Measurements from ENCODE around the gene EDN3.
"Not testable (repeated sequence)": the region's sequence is repeated elsewhere in the genome, so short reads cannot be mapped to it uniquely, and the experiment has no call there.

DNA sequence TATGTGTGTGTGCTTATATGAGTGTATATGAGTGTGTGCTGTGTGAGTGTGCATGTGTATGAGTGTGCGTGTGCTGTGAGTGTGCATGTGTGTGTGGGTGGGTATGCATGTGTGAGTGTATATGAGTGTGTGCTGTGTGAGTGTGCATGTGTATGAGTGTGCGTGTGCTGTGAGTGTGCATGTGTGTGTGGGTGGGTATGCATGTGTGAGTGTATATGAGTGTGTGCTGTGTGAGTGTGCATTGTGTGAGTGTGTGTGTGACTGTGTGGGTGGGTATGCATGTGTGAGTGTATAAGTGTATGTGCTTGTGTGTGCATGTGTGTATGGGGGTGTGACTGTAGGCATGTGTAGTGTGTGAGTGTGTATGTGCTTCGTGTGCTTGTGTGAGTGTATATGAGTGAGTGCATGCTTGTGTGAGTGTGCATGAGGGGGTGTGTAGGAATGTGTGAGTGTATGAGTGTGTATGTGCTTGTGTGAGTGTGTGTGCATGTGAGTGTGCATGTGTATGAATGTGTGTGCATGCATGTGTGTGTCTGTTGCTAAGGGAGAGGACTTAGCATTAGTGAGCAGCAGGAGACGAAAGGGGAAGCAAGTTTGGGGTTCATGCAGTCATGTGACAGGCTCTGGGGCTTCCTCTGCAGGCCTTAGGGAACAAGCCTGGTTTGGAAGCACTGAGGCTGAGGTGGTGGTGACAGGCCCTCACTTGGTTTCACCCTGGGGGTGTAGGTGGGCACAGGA lies 41.0 kb downstream of the EDN3 start:
- TF ChIP-seq, protein P1, sequence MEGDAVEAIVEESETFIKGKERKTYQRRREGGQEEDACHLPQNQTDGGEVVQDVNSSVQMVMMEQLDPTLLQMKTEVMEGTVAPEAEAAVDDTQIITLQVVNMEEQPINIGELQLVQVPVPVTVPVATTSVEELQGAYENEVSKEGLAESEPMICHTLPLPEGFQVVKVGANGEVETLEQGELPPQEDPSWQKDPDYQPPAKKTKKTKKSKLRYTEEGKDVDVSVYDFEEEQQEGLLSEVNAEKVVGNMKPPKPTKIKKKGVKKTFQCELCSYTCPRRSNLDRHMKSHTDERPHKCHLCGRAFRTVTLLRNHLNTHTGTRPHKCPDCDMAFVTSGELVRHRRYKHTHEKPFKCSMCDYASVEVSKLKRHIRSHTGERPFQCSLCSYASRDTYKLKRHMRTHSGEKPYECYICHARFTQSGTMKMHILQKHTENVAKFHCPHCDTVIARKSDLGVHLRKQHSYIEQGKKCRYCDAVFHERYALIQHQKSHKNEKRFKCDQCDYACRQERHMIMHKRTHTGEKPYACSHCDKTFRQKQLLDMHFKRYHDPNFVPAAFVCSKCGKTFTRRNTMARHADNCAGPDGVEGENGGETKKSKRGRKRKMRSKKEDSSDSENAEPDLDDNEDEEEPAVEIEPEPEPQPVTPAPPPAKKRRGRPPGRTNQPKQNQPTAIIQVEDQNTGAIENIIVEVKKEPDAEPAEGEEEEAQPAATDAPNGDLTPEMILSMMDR (IDR thresholded peaks at IDR 0.05), result not testable (repeated sequence)
- not testable (repeated sequence) for TF ChIP-seq POLR2AphosphoS5 (IDR thresholded peaks at IDR 0.05)
